ENCODE data around the gene EXOC4. TPM values are rescaled to one million over a fixed set of nuclear protein-coding genes. Genes with fewer than 3 reads are reported as not detected.

The EXOC4 gene
- total and polyA plus RNA-seq, 7 experiments from 2014 or later: 44.1 to 106 (median 74.2) TPM

DNA sequence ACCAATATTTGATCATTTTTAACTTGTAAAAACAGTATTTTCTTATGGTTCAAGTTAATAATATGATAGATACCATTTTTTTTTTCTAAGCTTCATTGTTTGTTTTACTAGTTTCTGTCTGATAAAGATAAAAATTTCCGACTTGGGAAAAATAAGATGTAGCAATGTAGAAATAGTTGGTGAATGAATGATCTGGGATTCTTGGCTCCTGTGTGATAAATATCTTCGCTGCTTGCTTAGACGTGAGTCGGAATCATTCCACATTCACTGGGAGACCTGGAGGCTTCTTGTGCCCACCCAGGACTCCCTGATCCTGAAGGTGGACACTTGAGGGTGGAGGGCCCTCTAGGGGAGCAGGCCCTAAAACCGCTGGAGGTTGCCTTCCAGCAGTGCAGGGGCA, 47.9 kb downstream of the EXOC4 start:
- ChIA-PET POLR2A (no interaction called here), CTCF (no interaction called here)
- H3K36me3 ChIP-seq (ENCODE audit: control insufficient read depth in 2 of 3, insufficient read depth in 3 of 3, low read length in 3 of 3): peaks cover 0 to 3% (median 0%) of the 10 kb centered on the region in 3 experiments
- no peaks in the 10 kb centered on the region for H3K9me3 Mint-ChIP-seq
- H3K27me3 Mint-ChIP-seq: no peaks in the 10 kb centered on the region
- peaks cover 3 to 34% (median 16%) of the 10 kb centered on the region in 5 donors for H3K36me3 Mint-ChIP-seq
- DNase-seq (no peak), ATAC-seq (no peak)
- peaks cover 0 to 29% (median 13%) of the 10 kb centered on the region in 7 donors for H3K4me1 Mint-ChIP-seq
- no peaks in the 10 kb centered on the region for H3K9me3 ChIP-seq (ENCODE audit: control insufficient read depth in 2 of 3, low read length in 3 of 3)
- H3K27me3 ChIP-seq (ENCODE audit: control insufficient read depth in 2 of 2, insufficient read depth in 2 of 2, low read length in 2 of 2): no peaks in the 10 kb centered on the region
- intact Hi-C loops (cut with micrococcal nuclease): no loop called here
- H3K4me3 ChIP-seq (ENCODE audit: low read length): no peak overlapping the region
- no peak overlapping the region for H3K27ac ChIP-seq (ENCODE audit: low read depth, low read length)
- H3K4me1 ChIP-seq (ENCODE audit: control insufficient read depth in 2 of 2, insufficient read depth in 2 of 2, low read length in 2 of 2): no peaks in the 10 kb centered on the region
- H3K27ac Mint-ChIP-seq: peak overlapping the region in 1 of 9 donors; percentile 55
- H3K4me3 Mint-ChIP-seq: no peak overlapping the region

GRCh38 chr7:133301444-133301843, 48.6 kb downstream of the EXOC4 start:
- H3K4me3 Mint-ChIP-seq: no peak overlapping the region
- H3K4me1 Mint-ChIP-seq: peaks cover 0 to 28% (median 9%) of the 10 kb centered on the region in 7 donors
- ATAC-seq: no peak
- peaks cover 8 to 35% (median 19%) of the 10 kb centered on the region in 5 donors for H3K36me3 Mint-ChIP-seq
- DNase-seq: no peak
- H3K36me3 ChIP-seq (ENCODE audit: control insufficient read depth in 2 of 3, insufficient read depth in 3 of 3, low read length in 3 of 3): peaks cover 0 to 9% (median 0%) of the 10 kb centered on the region in 3 experiments
- ChIA-PET POLR2A (no interaction called here), CTCF (no interaction called here)
- H3K27me3 ChIP-seq (ENCODE audit: control insufficient read depth in 2 of 2, insufficient read depth in 2 of 2, low read length in 2 of 2): no peaks in the 10 kb centered on the region
- H3K27ac Mint-ChIP-seq: no peak overlapping the region
- H3K27ac ChIP-seq (ENCODE audit: low read depth, low read length): no peak overlapping the region
- intact Hi-C loops (cut with micrococcal nuclease): no loop called here
- no peak overlapping the region for H3K4me3 ChIP-seq (ENCODE audit: low read length)
- no peaks in the 10 kb centered on the region for H3K9me3 Mint-ChIP-seq
- no peaks in the 10 kb centered on the region for H3K4me1 ChIP-seq (ENCODE audit: control insufficient read depth in 2 of 2, insufficient read depth in 2 of 2, low read length in 2 of 2)
- no peaks in the 10 kb centered on the region for H3K27me3 Mint-ChIP-seq
- H3K9me3 ChIP-seq (ENCODE audit: control insufficient read depth in 2 of 3, low read length in 3 of 3): no peaks in the 10 kb centered on the region

DNA sequence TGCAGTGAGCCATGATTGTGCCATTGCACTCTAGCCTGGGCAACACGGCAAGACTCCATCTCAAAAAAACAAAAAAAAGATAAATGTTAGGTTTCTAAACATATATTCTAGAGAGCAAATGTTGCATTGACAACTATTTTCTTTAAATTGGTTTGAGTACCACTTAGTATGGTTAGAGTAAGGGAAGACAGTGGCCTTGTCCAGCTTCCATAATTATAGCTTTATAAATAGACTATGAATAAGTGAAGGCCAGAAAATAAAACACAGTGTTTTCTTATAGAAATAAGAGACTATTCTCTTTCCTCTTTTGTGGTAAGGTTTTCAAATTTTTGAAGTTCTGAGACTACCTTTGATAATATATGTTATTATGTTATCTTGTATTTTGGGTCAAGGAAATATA, 50.5 kb downstream of the EXOC4 start:
- Mint-ChIP-seq H3K27me3 (no peaks in the 10 kb centered on the region), H3K4me3 (no peak overlapping the region), H3K36me3 (peaks cover 17 to 49% (median 38%) of the 10 kb centered on the region in 5 donors), H3K4me1 (peaks cover 0 to 23% (median 6%) of the 10 kb centered on the region in 7 donors), H3K27ac (no peak overlapping the region), H3K9me3 (no peaks in the 10 kb centered on the region)
- no peak for ATAC-seq
- no peaks in the 10 kb centered on the region for H3K4me1 ChIP-seq (ENCODE audit: control insufficient read depth in 2 of 2, insufficient read depth in 2 of 2, low read length in 2 of 2)
- H3K36me3 ChIP-seq (ENCODE audit: control insufficient read depth in 2 of 3, insufficient read depth in 3 of 3, low read length in 3 of 3): peaks cover 0 to 25% (median 7%) of the 10 kb centered on the region in 3 experiments
- no peak overlapping the region for H3K27ac ChIP-seq (ENCODE audit: low read depth, low read length)
- H3K9me3 ChIP-seq (ENCODE audit: control insufficient read depth in 2 of 3, low read length in 3 of 3): no peaks in the 10 kb centered on the region
- H3K4me3 ChIP-seq (ENCODE audit: low read length): no peak overlapping the region
- no peak for DNase-seq
- H3K27me3 ChIP-seq (ENCODE audit: control insufficient read depth in 2 of 2, insufficient read depth in 2 of 2, low read length in 2 of 2): no peaks in the 10 kb centered on the region
- CTCF ChIA-PET: interaction anchor here (0.6 to 0.7 kb wide), 2 partner anchors 10 to 133 kb away, joined by 3 read pairs; no protein-coding TSS in a partner anchor
- intact Hi-C loops (cut with micrococcal nuclease): no loop called here
- POLR2A ChIA-PET: no interaction called here

GRCh38 chr7:133303931-133304330, 51.1 kb downstream of the EXOC4 start:
- Mint-ChIP-seq H3K36me3 (peaks cover 21 to 54% (median 44%) of the 10 kb centered on the region in 5 donors), H3K4me3 (no peak overlapping the region), H3K9me3 (no peaks in the 10 kb centered on the region), H3K27ac (no peak overlapping the region), H3K4me1 (peaks cover 0 to 23% (median 6%) of the 10 kb centered on the region in 7 donors), H3K27me3 (no peaks in the 10 kb centered on the region)
- Histone ChIP-seq H3K9me3 (ENCODE audit: control insufficient read depth in 2 of 3, low read length in 3 of 3) (no peaks in the 10 kb centered on the region), H3K36me3 (ENCODE audit: control insufficient read depth in 2 of 3, insufficient read depth in 3 of 3, low read length in 3 of 3) (peaks cover 0 to 26% (median 7%) of the 10 kb centered on the region in 3 experiments), H3K27ac (ENCODE audit: low read depth, low read length) (no peak overlapping the region), H3K4me1 (ENCODE audit: control insufficient read depth in 2 of 2, insufficient read depth in 2 of 2, low read length in 2 of 2) (no peaks in the 10 kb centered on the region), H3K4me3 (ENCODE audit: low read length) (no peak overlapping the region), H3K27me3 (ENCODE audit: control insufficient read depth in 2 of 2, insufficient read depth in 2 of 2, low read length in 2 of 2) (no peaks in the 10 kb centered on the region)
- ChIA-PET CTCF (interaction anchor here (0.6 kb wide), 1 partner anchor 11 kb away, joined by 3 read pairs; no protein-coding TSS in a partner anchor), POLR2A (no interaction called here)
- intact Hi-C loops (cut with micrococcal nuclease): no loop called here
- no peak for DNase-seq
- no peak for ATAC-seq

GRCh38 chr7:133309333-133309732, 56.5 kb downstream of the EXOC4 start:
- Mint-ChIP-seq H3K27ac (no peak overlapping the region), H3K4me3 (no peak overlapping the region), H3K9me3 (no peaks in the 10 kb centered on the region), H3K4me1 (peaks cover 0 to 10% (median 4%) of the 10 kb centered on the region in 7 donors), H3K36me3 (peaks cover 24 to 74% (median 65%) of the 10 kb centered on the region in 5 donors), H3K27me3 (no peaks in the 10 kb centered on the region)
- Histone ChIP-seq H3K27me3 (ENCODE audit: control insufficient read depth in 2 of 2, insufficient read depth in 2 of 2, low read length in 2 of 2) (no peaks in the 10 kb centered on the region), H3K4me3 (ENCODE audit: low read length) (no peak overlapping the region), H3K4me1 (ENCODE audit: control insufficient read depth in 2 of 2, insufficient read depth in 2 of 2, low read length in 2 of 2) (peaks cover 0 to 7% of the 10 kb centered on the region in 2 donors), H3K36me3 (ENCODE audit: control insufficient read depth in 2 of 3, insufficient read depth in 3 of 3, low read length in 3 of 3) (peaks cover 0 to 26% (median 7%) of the 10 kb centered on the region in 3 experiments), H3K9me3 (ENCODE audit: control insufficient read depth in 2 of 3, low read length in 3 of 3) (no peaks in the 10 kb centered on the region), H3K27ac (ENCODE audit: low read depth, low read length) (no peak overlapping the region)
- DNase-seq (no peak), ATAC-seq (no peak)
- intact Hi-C loops (cut with micrococcal nuclease): no loop called here
- POLR2A ChIA-PET: no interaction called here
- CTCF ChIA-PET: no interaction called here

- Histone ChIP-seq H3K27me3 (ENCODE audit: control insufficient read depth in 2 of 2, insufficient read depth in 2 of 2, low read length in 2 of 2) (no peaks in the 10 kb centered on the region), H3K4me1 (ENCODE audit: control insufficient read depth in 2 of 2, insufficient read depth in 2 of 2, low read length in 2 of 2) (peaks cover 0 to 7% of the 10 kb centered on the region in 2 donors), H3K4me3 (ENCODE audit: low read length) (no peak overlapping the region), H3K27ac (ENCODE audit: low read depth, low read length) (no peak overlapping the region), H3K36me3 (ENCODE audit: control insufficient read depth in 2 of 3, insufficient read depth in 3 of 3, low read length in 3 of 3) (peaks cover 0 to 26% (median 7%) of the 10 kb centered on the region in 3 experiments), H3K9me3 (ENCODE audit: control insufficient read depth in 2 of 3, low read length in 3 of 3) (no peaks in the 10 kb centered on the region)
- Mint-ChIP-seq H3K4me1 (peaks cover 0 to 10% (median 4%) of the 10 kb centered on the region in 7 donors), H3K4me3 (no peak overlapping the region), H3K27ac (no peak overlapping the region), H3K9me3 (no peaks in the 10 kb centered on the region), H3K36me3 (peaks cover 24 to 74% (median 65%) of the 10 kb centered on the region in 5 donors), H3K27me3 (no peaks in the 10 kb centered on the region)
- no peak for DNase-seq
- ChIA-PET CTCF (no interaction called here), POLR2A (no interaction called here)
- ATAC-seq: no peak
- intact Hi-C loops (cut with micrococcal nuclease): no loop called here
Measured at GRCh38 chr7:133310232-133310862, 57.5 kb downstream of the EXOC4 start.

- no peak overlapping the region for H3K4me3 ChIP-seq (ENCODE audit: low read length)
- no peak overlapping the region for H3K27ac ChIP-seq (ENCODE audit: low read depth, low read length)
- H3K27me3 Mint-ChIP-seq: no peaks in the 10 kb centered on the region
- no peak overlapping the region for H3K27ac Mint-ChIP-seq
- no peak for DNase-seq
- ATAC-seq: no peak
- H3K4me1 Mint-ChIP-seq: peaks cover 0 to 10% (median 3%) of the 10 kb centered on the region in 7 donors
- H3K36me3 ChIP-seq (ENCODE audit: control insufficient read depth in 2 of 3, insufficient read depth in 3 of 3, low read length in 3 of 3): peaks cover 0 to 8% (median 0%) of the 10 kb centered on the region in 3 experiments
- ChIA-PET POLR2A (interaction anchor here (0.7 kb wide), 1 partner anchor 521 kb away, joined by 4 read pairs; no protein-coding TSS in a partner anchor), CTCF (no interaction called here)
- peaks cover 4 to 59% (median 50%) of the 10 kb centered on the region in 5 donors for H3K36me3 Mint-ChIP-seq
- H3K27me3 ChIP-seq (ENCODE audit: control insufficient read depth in 2 of 2, insufficient read depth in 2 of 2, low read length in 2 of 2): no peaks in the 10 kb centered on the region
- H3K4me1 ChIP-seq (ENCODE audit: control insufficient read depth in 2 of 2, insufficient read depth in 2 of 2, low read length in 2 of 2): peaks cover 0 to 7% of the 10 kb centered on the region in 2 donors
- intact Hi-C loops (cut with micrococcal nuclease): no loop called here
- no peaks in the 10 kb centered on the region for H3K9me3 Mint-ChIP-seq
- H3K4me3 Mint-ChIP-seq: no peak overlapping the region
- H3K9me3 ChIP-seq (ENCODE audit: control insufficient read depth in 2 of 3, low read length in 3 of 3): no peaks in the 10 kb centered on the region
Measured at GRCh38 chr7:133313575-133313974, 60.7 kb downstream of the EXOC4 start.

Data from naive thymus-derived CD4-positive, alpha-beta T cell (primary cell).